22Rv1 (cell line): ENCODE data around the gene UNC45B.

Experiments used
- ZFX ChIP-seq: fragments of 450-650 bp; IDR thresholded peaks from 2 replicates; pipeline ENCODE4 v1.6.1; 2017; ENCODE audit warnings: antibody characterized with exemption, borderline replicate concordance
- TF ChIP-seq, protein P1 (sequence below): fragments of 450-650 bp; IDR thresholded peaks from 2 replicates; pipeline ENCODE4 v1.5.1; 2017; ENCODE audit warnings: mild to moderate bottlenecking

DNA sequence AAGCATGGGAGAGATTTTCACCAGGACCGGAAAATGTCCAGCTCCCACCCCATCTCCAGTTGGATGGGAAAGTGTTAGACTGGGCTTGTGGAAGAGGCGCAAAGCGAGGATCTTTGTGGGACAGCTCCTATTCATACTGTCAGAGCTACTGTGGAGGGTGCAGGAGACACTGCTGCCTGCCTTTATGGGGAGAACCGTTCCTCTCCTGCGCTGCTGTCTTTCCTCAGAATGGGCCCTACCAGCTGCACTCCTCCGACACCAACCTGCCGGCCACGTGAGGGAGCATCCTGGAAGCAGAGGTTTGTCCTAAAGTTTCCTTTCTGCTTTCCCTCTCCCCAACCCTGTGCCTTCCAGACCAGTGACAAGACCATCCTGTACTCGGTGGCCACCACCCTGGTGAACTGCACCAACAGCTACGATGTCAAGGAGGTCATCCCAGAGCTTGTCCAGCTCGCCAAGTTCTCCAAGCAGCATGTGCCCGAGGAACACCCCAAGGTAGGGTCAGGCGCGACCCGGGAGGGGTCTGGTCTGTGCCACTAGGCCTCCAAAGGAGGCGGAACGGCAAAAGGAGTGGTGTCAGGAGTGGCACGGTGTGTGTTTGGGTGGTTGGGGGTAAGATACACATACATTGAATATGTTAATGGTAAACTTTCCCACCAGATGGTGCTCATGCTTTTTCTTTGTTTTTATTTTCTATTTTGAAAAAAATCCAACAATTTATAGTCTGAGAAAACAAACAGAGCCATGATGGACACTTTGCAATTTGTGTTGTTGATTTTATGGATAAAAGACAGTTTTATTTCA, 23.6 kb downstream of the UNC45B start:
- TF ChIP-seq, protein P1, sequence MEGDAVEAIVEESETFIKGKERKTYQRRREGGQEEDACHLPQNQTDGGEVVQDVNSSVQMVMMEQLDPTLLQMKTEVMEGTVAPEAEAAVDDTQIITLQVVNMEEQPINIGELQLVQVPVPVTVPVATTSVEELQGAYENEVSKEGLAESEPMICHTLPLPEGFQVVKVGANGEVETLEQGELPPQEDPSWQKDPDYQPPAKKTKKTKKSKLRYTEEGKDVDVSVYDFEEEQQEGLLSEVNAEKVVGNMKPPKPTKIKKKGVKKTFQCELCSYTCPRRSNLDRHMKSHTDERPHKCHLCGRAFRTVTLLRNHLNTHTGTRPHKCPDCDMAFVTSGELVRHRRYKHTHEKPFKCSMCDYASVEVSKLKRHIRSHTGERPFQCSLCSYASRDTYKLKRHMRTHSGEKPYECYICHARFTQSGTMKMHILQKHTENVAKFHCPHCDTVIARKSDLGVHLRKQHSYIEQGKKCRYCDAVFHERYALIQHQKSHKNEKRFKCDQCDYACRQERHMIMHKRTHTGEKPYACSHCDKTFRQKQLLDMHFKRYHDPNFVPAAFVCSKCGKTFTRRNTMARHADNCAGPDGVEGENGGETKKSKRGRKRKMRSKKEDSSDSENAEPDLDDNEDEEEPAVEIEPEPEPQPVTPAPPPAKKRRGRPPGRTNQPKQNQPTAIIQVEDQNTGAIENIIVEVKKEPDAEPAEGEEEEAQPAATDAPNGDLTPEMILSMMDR, result peak; percentile 21; the same call in 1 of the 2 replicates
- no peak for TF ChIP-seq ZFX
